ENCODE measurements around the gene PRKCE. TPM values are rescaled to one million over a fixed set of nuclear protein-coding genes. Genes with fewer than 3 reads are reported as not detected.

Gene PRKCE
- total and polyA plus RNA-seq, 2 of the 8 experiments (the other 6 are each of a cell fraction or from before 2014, with no cell fraction given), result 0.54 to 2.1 TPM

- TF ChIP-seq, protein P1, sequence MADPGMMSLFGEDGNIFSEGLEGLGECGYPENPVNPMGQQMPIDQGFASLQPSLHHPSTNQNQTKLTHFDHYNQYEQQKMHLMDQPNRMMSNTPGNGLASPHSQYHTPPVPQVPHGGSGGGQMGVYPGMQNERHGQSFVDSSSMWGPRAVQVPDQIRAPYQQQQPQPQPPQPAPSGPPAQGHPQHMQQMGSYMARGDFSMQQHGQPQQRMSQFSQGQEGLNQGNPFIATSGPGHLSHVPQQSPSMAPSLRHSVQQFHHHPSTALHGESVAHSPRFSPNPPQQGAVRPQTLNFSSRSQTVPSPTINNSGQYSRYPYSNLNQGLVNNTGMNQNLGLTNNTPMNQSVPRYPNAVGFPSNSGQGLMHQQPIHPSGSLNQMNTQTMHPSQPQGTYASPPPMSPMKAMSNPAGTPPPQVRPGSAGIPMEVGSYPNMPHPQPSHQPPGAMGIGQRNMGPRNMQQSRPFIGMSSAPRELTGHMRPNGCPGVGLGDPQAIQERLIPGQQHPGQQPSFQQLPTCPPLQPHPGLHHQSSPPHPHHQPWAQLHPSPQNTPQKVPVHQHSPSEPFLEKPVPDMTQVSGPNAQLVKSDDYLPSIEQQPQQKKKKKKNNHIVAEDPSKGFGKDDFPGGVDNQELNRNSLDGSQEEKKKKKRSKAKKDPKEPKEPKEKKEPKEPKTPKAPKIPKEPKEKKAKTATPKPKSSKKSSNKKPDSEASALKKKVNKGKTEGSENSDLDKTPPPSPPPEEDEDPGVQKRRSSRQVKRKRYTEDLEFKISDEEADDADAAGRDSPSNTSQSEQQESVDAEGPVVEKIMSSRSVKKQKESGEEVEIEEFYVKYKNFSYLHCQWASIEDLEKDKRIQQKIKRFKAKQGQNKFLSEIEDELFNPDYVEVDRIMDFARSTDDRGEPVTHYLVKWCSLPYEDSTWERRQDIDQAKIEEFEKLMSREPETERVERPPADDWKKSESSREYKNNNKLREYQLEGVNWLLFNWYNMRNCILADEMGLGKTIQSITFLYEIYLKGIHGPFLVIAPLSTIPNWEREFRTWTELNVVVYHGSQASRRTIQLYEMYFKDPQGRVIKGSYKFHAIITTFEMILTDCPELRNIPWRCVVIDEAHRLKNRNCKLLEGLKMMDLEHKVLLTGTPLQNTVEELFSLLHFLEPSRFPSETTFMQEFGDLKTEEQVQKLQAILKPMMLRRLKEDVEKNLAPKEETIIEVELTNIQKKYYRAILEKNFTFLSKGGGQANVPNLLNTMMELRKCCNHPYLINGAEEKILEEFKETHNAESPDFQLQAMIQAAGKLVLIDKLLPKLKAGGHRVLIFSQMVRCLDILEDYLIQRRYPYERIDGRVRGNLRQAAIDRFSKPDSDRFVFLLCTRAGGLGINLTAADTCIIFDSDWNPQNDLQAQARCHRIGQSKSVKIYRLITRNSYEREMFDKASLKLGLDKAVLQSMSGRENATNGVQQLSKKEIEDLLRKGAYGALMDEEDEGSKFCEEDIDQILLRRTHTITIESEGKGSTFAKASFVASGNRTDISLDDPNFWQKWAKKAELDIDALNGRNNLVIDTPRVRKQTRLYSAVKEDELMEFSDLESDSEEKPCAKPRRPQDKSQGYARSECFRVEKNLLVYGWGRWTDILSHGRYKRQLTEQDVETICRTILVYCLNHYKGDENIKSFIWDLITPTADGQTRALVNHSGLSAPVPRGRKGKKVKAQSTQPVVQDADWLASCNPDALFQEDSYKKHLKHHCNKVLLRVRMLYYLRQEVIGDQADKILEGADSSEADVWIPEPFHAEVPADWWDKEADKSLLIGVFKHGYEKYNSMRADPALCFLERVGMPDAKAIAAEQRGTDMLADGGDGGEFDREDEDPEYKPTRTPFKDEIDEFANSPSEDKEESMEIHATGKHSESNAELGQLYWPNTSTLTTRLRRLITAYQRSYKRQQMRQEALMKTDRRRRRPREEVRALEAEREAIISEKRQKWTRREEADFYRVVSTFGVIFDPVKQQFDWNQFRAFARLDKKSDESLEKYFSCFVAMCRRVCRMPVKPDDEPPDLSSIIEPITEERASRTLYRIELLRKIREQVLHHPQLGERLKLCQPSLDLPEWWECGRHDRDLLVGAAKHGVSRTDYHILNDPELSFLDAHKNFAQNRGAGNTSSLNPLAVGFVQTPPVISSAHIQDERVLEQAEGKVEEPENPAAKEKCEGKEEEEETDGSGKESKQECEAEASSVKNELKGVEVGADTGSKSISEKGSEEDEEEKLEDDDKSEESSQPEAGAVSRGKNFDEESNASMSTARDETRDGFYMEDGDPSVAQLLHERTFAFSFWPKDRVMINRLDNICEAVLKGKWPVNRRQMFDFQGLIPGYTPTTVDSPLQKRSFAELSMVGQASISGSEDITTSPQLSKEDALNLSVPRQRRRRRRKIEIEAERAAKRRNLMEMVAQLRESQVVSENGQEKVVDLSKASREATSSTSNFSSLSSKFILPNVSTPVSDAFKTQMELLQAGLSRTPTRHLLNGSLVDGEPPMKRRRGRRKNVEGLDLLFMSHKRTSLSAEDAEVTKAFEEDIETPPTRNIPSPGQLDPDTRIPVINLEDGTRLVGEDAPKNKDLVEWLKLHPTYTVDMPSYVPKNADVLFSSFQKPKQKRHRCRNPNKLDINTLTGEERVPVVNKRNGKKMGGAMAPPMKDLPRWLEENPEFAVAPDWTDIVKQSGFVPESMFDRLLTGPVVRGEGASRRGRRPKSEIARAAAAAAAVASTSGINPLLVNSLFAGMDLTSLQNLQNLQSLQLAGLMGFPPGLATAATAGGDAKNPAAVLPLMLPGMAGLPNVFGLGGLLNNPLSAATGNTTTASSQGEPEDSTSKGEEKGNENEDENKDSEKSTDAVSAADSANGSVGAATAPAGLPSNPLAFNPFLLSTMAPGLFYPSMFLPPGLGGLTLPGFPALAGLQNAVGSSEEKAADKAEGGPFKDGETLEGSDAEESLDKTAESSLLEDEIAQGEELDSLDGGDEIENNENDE (IDR thresholded peaks at IDR 0.05; ENCODE audit: insufficient replicate concordance, low read length), result no peak
- TF ChIP-seq ASH2L (IDR thresholded peaks at IDR 0.05; ENCODE audit: low read length) (no peak), POU5F1 (IDR thresholded peaks at IDR 0.05; ENCODE audit: low read depth, low read length) (no peak), ZNF274 (IDR thresholded peaks at IDR 0.05; ENCODE audit: borderline replicate concordance, extremely low read depth, low read length) (no peak), BCL11A (IDR thresholded peaks at IDR 0.05; ENCODE audit: low read depth in 2 of 2, low read length in 2 of 2) (no peak), GABPA (IDR thresholded peaks at IDR 0.05; ENCODE audit: borderline replicate concordance, insufficient read depth, low read length) (no peak), SP1 (IDR thresholded peaks at IDR 0.05; ENCODE audit: low read depth, low read length) (no peak), HDAC2 (IDR thresholded peaks at IDR 0.05; ENCODE audit: borderline replicate concordance in 1 of 2, low read depth in 2 of 2, low read length in 2 of 2) (no peak), KDM5A (IDR thresholded peaks at IDR 0.05; ENCODE audit: low read length) (no peak)
Measured at GRCh38 chr2:45857867-45858520, 206.5 kb downstream of the PRKCE start (continued).
